ENCODE measurements around the gene SF3B5.
"Not testable (repeated sequence)": the region's sequence is repeated elsewhere in the genome, so short reads cannot be mapped to it uniquely, and the experiment has no call there.

Gene SF3B5

DNA sequence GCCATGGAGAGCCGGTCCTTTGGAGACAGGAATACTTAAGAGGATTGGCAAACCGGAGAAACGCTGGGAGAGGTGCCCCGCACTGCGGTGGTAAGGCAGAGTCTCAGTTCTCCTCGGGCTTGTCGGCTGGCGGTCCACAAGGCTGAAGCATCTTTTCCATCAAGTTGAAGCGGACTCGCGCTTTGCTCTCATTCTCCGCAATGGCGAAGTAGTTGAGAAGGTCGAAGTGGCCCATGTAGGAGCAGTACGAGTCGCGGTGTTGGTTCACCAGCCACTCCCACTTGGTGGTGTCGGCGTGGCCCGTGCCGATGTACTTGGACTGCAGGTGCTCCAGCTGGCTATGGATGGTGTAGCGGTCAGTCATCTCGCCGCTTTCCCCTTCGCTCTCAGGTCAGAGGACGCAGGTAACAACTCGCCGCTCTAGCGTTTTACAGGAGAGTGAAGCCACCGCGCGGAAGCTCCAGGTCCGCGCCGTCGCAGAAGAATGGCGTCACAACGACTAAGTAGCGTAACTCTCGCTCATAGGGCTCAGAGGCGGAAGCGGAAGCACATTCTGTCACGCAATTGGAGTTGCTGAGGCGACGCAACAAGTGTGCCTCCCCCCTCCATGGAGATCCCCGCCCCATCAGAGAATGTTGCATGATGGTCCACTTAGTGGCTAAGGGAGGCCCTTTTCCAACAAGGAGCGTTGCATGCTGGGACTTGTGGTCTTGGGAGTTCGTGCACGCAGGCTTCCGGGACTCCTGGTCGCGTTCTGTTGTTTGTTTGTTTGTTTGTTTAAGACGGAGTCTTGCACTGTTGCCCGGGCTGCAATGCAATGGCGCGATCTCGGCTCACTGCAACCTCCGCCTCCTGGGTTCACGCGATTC lies at the start of gene SF3B5:
TSS of gene SF3B5 (minus strand) at position 440 of the 869 bp plus-strand sequence. CDS start at position 364, 76 bp downstream.
- peak; percentile 80 to 99 (median 94) for DNase-seq

GRCh38 chr6:144144996-144145395 lies 49.6 kb upstream of the SF3B5 start:
- no peak for DNase-seq

GRCh38 chr6:144143878-144144277 lies 48.5 kb upstream of the SF3B5 start:
- DNase-seq, result no peak

- DNase-seq, result no peak
Observed at GRCh38 chr6:144143106-144143505, 47.7 kb upstream of the SF3B5 start.

DNA sequence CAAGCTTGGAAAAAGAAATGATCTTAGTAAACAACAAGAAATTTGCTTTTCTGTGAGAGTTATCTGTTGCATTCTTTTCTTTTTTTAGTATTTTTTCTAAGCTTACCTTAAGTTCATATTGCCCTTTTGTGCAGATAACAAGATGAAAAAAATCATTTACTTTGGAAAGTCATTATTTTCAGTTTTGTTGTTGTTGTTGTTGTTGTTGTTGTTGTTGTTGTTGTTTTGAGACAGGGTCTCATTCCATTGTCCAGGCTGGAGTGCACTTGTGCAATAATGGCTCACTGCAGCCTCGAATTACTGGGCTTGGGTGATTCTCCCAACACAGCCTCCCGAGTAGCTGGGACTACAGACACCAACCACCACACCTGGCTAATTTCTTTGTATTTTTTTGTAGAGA lies 46.1 kb upstream of the SF3B5 start:
- DNase-seq, result no peak

DNA sequence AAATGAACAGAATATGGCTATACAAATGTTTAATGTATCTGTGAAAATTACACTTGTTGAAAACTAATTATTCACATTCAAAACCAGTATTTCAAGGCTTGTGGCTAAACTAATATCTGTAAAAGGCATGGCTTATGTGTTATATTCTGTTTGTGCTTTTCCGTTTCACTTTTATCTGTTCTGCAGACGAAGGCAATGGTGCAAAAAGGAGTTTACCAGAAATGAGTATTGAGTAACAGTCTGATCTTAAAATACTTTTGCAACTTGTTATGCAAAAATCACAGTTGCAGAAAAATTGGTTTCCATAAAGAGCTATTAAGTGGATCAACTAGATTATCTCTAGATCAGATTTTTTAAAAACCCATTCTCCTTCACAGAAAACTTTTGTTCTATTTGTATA lies 45.5 kb upstream of the SF3B5 start:
- no peak for DNase-seq

- DNase-seq, result no peak
Observed at GRCh38 chr6:144139817-144140216, 44.4 kb upstream of the SF3B5 start.

DNA sequence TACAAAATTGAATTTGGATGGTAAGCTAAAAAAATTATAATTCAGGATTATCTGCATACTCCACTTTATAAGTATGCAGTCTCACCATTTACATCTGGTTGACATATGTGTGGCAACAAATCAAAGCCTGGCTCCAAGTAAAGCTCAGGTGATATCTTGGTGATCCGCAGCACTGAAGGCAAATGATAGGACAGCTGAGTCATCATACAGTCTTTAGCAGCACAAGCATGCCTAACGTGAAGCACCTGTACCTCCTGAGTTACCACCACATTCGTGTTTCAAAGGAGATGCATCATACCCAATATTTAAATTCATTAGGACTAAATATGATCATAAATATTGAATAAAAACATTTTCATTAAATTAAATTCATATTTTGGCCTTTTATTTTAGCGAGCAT lies 43.2 kb upstream of the SF3B5 start:
- no peak for DNase-seq

- DNase-seq, result no peak
Observed at GRCh38 chr6:144134737-144135136, 39.4 kb upstream of the SF3B5 start.

- DNase-seq, result no peak
Observed at GRCh38 chr6:144134176-144134575, 38.8 kb upstream of the SF3B5 start.

- DNase-seq, result no peak
Observed at GRCh38 chr6:144133225-144133821, 38.0 kb upstream of the SF3B5 start.

- not testable (repeated sequence) for DNase-seq
Observed at GRCh38 chr6:144132167-144132690, 36.9 kb upstream of the SF3B5 start.

DNA sequence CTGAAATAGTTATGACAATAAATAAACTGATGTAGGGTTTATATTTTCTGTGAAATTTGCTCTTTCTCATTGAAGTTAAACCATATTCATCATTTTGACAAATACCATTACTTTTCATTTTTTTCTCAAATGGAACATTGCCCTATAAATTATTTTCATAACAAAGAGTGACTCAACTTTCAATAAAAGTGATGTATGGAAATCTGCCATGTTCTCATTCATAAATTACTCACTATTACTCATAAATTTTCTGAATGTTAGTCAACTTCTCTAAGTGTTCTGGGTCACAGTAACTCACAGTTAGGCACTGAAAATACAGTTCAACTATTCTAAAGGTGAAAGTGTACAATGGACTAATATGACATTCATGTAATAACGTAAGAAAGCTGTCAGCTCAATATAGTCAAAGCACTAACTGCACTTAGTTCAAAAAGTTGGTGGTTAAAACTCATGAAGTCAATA lies 35.9 kb upstream of the SF3B5 start:
- no peak for DNase-seq

DNA sequence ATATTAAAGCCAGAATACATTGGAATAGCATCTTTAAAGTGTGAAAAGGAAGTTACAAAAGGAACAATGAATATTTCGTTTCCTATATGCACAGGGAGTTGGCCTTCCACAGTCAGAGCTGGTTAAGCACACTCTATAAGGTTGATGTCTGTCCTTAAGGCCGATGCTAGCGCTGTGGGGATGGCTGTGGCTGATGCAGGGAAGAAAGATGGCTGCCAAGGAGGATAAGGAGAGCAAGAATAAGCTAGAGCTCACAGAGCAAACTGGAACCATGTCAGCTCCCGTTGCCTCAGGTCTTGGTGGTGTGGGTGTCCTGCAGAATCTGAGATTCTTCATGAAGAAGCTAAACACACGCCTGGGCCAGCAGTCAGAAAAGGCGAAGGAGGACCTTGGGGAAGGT lies 34.1 kb upstream of the SF3B5 start:
- no peak for DNase-seq

GRCh38 chr6:144127097-144127496 lies 31.7 kb upstream of the SF3B5 start:
- no peak for DNase-seq

GRCh38 chr6:144123836-144124235 lies 28.5 kb upstream of the SF3B5 start:
- DNase-seq, result no peak

- DNase-seq, result no peak
Observed at GRCh38 chr6:144123421-144123820, 28.0 kb upstream of the SF3B5 start.

DNA sequence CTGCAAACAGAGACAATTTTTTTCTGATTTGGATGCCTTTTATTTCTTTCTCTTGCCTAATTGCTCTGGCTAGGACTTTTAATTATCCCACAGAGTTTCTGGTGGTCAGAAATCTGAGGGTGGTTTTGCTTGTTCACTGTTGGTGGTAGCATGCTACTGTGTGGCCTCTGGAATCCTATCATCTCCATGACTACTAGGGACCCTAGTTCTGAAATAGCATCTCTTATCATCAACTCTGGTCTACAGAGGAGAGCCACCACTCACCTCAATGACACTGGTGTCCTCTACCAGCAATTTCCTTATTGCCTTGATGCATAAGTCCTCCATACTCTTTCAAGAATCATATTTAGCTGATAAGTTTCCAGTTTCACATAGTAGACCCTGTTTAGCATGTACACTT lies 27.5 kb upstream of the SF3B5 start:
- DNase-seq, result no peak

- DNase-seq, result no peak
Observed at GRCh38 chr6:144119376-144119775, 24.0 kb upstream of the SF3B5 start.

DNA sequence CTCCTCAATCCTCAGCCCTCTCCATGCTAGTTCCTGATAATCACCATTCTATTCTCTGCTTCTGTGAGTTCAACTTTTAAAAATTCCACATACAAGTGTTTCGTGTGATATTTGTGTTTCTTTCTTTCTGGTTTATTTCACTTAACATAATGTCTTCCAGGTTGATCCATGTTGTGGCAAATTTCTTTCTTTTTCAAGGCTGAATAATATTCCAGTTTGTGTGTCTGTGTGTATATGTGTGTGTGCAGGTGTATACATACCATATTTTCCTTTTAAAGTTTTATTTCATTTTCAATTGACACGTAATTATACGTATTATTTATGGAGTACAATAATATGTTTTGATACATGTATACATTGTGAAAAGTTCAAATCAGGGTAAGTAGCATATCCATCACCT lies 19.8 kb upstream of the SF3B5 start:
- DNase-seq, result no peak

- DNase-seq, result no peak
Observed at GRCh38 chr6:144113366-144113765, 18.0 kb upstream of the SF3B5 start.

DNA sequence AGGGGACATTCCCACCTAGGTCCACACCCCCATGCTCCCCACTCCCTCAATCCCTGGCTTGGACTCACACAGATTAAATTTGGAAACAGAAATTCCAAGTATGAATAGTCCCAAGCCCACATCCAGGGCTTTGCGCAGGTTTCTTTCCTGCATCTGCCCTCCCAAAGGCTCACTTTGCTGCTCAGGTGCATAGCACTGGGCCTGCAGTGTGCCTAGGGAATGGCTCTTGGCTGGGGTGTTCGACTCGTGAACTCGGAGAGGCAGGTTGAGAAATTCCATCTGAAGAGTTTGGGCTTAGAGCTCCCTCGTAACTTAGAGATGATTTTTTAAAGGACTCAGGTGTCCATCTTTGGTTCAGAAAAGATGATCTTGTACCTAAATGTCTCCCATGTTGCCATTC lies 14.8 kb upstream of the SF3B5 start:
- no peak for DNase-seq

GRCh38 chr6:144106206-144106605 lies 10.8 kb upstream of the SF3B5 start:
- DNase-seq, result no peak

Measured in C1 segment of cervical spinal cord (tissue), 14 donors.